Measurements from ENCODE around the gene UBE2U. TPM values are rescaled to one million over a fixed set of nuclear protein-coding genes. Genes with fewer than 3 reads are reported as not detected.
"Not testable (repeated sequence)": the region's sequence is repeated elsewhere in the genome, so short reads cannot be mapped to it uniquely, and the experiment has no call there.

Gene UBE2U
- total RNA-seq, 1 donor, result not detected

GRCh38 chr1:64241069-64241468 is 37.6 kb downstream of the UBE2U start:
- peaks cover 3% of the 10 kb centered on the region for H3K27me3 ChIP-seq (ENCODE audit: insufficient read depth, low read length)
- peaks cover 12% of the 10 kb centered on the region for H3K4me1 ChIP-seq (ENCODE audit: insufficient read depth, low read length)
- H3K9me3 ChIP-seq (ENCODE audit: low read depth, low read length), result no peaks in the 10 kb centered on the region
- no peak overlapping the region for H3K4me3 ChIP-seq (ENCODE audit: low read length)

GRCh38 chr1:64242895-64243756 is 39.7 kb downstream of the UBE2U start:
- H3K9me3 ChIP-seq (ENCODE audit: low read depth, low read length), result no peaks in the 10 kb centered on the region
- H3K4me3 ChIP-seq (ENCODE audit: low read length), result no peak overlapping the region
- H3K27me3 ChIP-seq (ENCODE audit: insufficient read depth, low read length), result peaks cover 3% of the 10 kb centered on the region
- H3K4me1 ChIP-seq (ENCODE audit: insufficient read depth, low read length), result peaks cover 12% of the 10 kb centered on the region

- Histone ChIP-seq H3K4me1 (ENCODE audit: insufficient read depth, low read length) (peaks cover 12% of the 10 kb centered on the region), H3K4me3 (ENCODE audit: low read length) (no peak overlapping the region), H3K9me3 (ENCODE audit: low read depth, low read length) (no peaks in the 10 kb centered on the region), H3K27me3 (ENCODE audit: insufficient read depth, low read length) (peaks cover 4% of the 10 kb centered on the region)
Observed at GRCh38 chr1:64243757-64244080, 40.3 kb downstream of the UBE2U start.

- Histone ChIP-seq H3K4me3 (ENCODE audit: low read length) (no peak overlapping the region), H3K9me3 (ENCODE audit: low read depth, low read length) (no peaks in the 10 kb centered on the region), H3K4me1 (ENCODE audit: insufficient read depth, low read length) (peaks cover 12% of the 10 kb centered on the region), H3K27me3 (ENCODE audit: insufficient read depth, low read length) (peaks cover 7% of the 10 kb centered on the region)
Observed at GRCh38 chr1:64245495-64245894, 42.1 kb downstream of the UBE2U start.

GRCh38 chr1:64246294-64246917 is 43.0 kb downstream of the UBE2U start:
- H3K27me3 ChIP-seq (ENCODE audit: insufficient read depth, low read length), result peaks cover 7% of the 10 kb centered on the region
- H3K9me3 ChIP-seq (ENCODE audit: low read depth, low read length), result no peaks in the 10 kb centered on the region
- H3K4me3 ChIP-seq (ENCODE audit: low read length), result no peak overlapping the region
- peaks cover 12% of the 10 kb centered on the region for H3K4me1 ChIP-seq (ENCODE audit: insufficient read depth, low read length)

- no peaks in the 10 kb centered on the region for H3K9me3 ChIP-seq (ENCODE audit: low read depth, low read length)
- peaks cover 7% of the 10 kb centered on the region for H3K27me3 ChIP-seq (ENCODE audit: insufficient read depth, low read length)
- H3K4me1 ChIP-seq (ENCODE audit: insufficient read depth, low read length), result peaks cover 12% of the 10 kb centered on the region
- H3K4me3 ChIP-seq (ENCODE audit: low read length), result no peak overlapping the region
Observed at GRCh38 chr1:64248065-64248464, 44.6 kb downstream of the UBE2U start.

GRCh38 chr1:64250472-64250871 is 47.0 kb downstream of the UBE2U start:
- not testable (repeated sequence) for H3K27me3 ChIP-seq (ENCODE audit: insufficient read depth, low read length); H3K4me3 ChIP-seq (ENCODE audit: low read length); H3K9me3 ChIP-seq (ENCODE audit: low read depth, low read length); H3K4me1 ChIP-seq (ENCODE audit: insufficient read depth, low read length)

- no peak overlapping the region for H3K4me3 ChIP-seq (ENCODE audit: low read length)
- no peaks in the 10 kb centered on the region for H3K4me1 ChIP-seq (ENCODE audit: insufficient read depth, low read length)
- H3K9me3 ChIP-seq (ENCODE audit: low read depth, low read length), result no peaks in the 10 kb centered on the region
- H3K27me3 ChIP-seq (ENCODE audit: insufficient read depth, low read length), result peaks cover 7% of the 10 kb centered on the region
Observed at GRCh38 chr1:64251971-64252370, 48.5 kb downstream of the UBE2U start.

- not testable (repeated sequence) for H3K9me3 ChIP-seq (ENCODE audit: low read depth, low read length); H3K4me3 ChIP-seq (ENCODE audit: low read length); H3K27me3 ChIP-seq (ENCODE audit: insufficient read depth, low read length); H3K4me1 ChIP-seq (ENCODE audit: insufficient read depth, low read length)
Observed at GRCh38 chr1:64257233-64257632, 53.8 kb downstream of the UBE2U start.

GRCh38 chr1:64258444-64258843 is 55.0 kb downstream of the UBE2U start:
- not testable (repeated sequence) for H3K9me3 ChIP-seq (ENCODE audit: low read depth, low read length); H3K27me3 ChIP-seq (ENCODE audit: insufficient read depth, low read length); H3K4me3 ChIP-seq (ENCODE audit: low read length); H3K4me1 ChIP-seq (ENCODE audit: insufficient read depth, low read length)

GRCh38 chr1:64263335-64263734 is 59.9 kb downstream of the UBE2U start:
- Histone ChIP-seq H3K4me1 (ENCODE audit: insufficient read depth, low read length) (no peaks in the 10 kb centered on the region), H3K27me3 (ENCODE audit: insufficient read depth, low read length) (no peaks in the 10 kb centered on the region), H3K4me3 (ENCODE audit: low read length) (no peak overlapping the region), H3K9me3 (ENCODE audit: low read depth, low read length) (no peaks in the 10 kb centered on the region)

- Histone ChIP-seq H3K4me1 (ENCODE audit: insufficient read depth, low read length) (no peaks in the 10 kb centered on the region), H3K9me3 (ENCODE audit: low read depth, low read length) (no peaks in the 10 kb centered on the region), H3K27me3 (ENCODE audit: insufficient read depth, low read length) (no peaks in the 10 kb centered on the region), H3K4me3 (ENCODE audit: low read length) (no peak overlapping the region)
Observed at GRCh38 chr1:64263856-64264255, 60.4 kb downstream of the UBE2U start.

- Histone ChIP-seq H3K9me3 (ENCODE audit: low read depth, low read length) (no peaks in the 10 kb centered on the region), H3K27me3 (ENCODE audit: insufficient read depth, low read length) (no peaks in the 10 kb centered on the region), H3K4me1 (ENCODE audit: insufficient read depth, low read length) (no peaks in the 10 kb centered on the region), H3K4me3 (ENCODE audit: low read length) (no peak overlapping the region)
Observed at GRCh38 chr1:64265141-64265540, 61.7 kb downstream of the UBE2U start.

- Histone ChIP-seq H3K4me3 (ENCODE audit: low read length) (no peak overlapping the region), H3K4me1 (ENCODE audit: insufficient read depth, low read length) (no peaks in the 10 kb centered on the region), H3K27me3 (ENCODE audit: insufficient read depth, low read length) (no peaks in the 10 kb centered on the region), H3K9me3 (ENCODE audit: low read depth, low read length) (no peaks in the 10 kb centered on the region)
Observed at GRCh38 chr1:64266991-64267390, 63.6 kb downstream of the UBE2U start.

GRCh38 chr1:64268653-64269557 is 65.5 kb downstream of the UBE2U start:
- Histone ChIP-seq H3K4me3 (ENCODE audit: low read length) (no peak overlapping the region), H3K27me3 (ENCODE audit: insufficient read depth, low read length) (no peaks in the 10 kb centered on the region), H3K4me1 (ENCODE audit: insufficient read depth, low read length) (no peaks in the 10 kb centered on the region), H3K9me3 (ENCODE audit: low read depth, low read length) (no peaks in the 10 kb centered on the region)

All from mononuclear cell (primary cell).